Astrocyte (in vitro differentiated cells and primary cell): ENCODE results near the gene TNFRSF19. TPM values are rescaled to one million over a fixed set of nuclear protein-coding genes. Genes with fewer than 3 reads are reported as not detected.

Experiments
- DNase-seq: peaks from one replicate; pipeline ENCODE4 v3.0.0-alpha.2; 2010; ENCODE audit warnings: low read depth
- FAIRE-seq: peaks from 2 replicates; lab custom pipeline; 2011; peaks lifted over from hg19 to GRCh38; lab: Jason Lieb, UNC
- H2AFZ ChIP-seq: 2 replicates; pipeline ENCODE4 v1.6.0; 2012; ENCODE audit warnings: low read depth, low read length, inconsistent platforms
- H3K27ac ChIP-seq: 2 replicates; pipeline ENCODE4 v1.5.1; 2011; ENCODE audit warnings: low read depth, low read length, inconsistent platforms
- H3K27me3 ChIP-seq: 2 replicates; pipeline ENCODE4 v1.6.0; 2011; ENCODE audit warnings: low read length, inconsistent platforms; ENCODE audit not compliant: insufficient read depth
- H3K36me3 ChIP-seq: 2 replicates; pipeline ENCODE4 v1.5.1; 2011; ENCODE audit warnings: low read length, inconsistent platforms; ENCODE audit not compliant: insufficient read depth
- H3K4me1 ChIP-seq: 2 replicates; pipeline ENCODE4 v1.5.1; 2011; ENCODE audit warnings: low read length, inconsistent platforms; ENCODE audit not compliant: insufficient read depth
- H3K4me2 ChIP-seq: 2 replicates; pipeline ENCODE4 v1.6.0; 2012; ENCODE audit warnings: low read length, inconsistent platforms
- H3K4me3 ChIP-seq: 2 replicates; pipeline ENCODE4 v1.5.1; 2011; ENCODE audit warnings: low read depth, mild to moderate bottlenecking, low read length, inconsistent platforms; ENCODE audit not compliant: insufficient read depth
- H3K79me2 ChIP-seq: 2 replicates; pipeline ENCODE4 v1.6.0; 2012; ENCODE audit warnings: mild to moderate bottlenecking, low read length, inconsistent platforms; ENCODE audit not compliant: insufficient read depth
- H3K9ac ChIP-seq: 2 replicates; pipeline ENCODE4 v1.6.0; 2012; ENCODE audit warnings: mild to moderate bottlenecking, low read length, inconsistent platforms
- H3K9me3 ChIP-seq: 2 replicates; pipeline ENCODE4 v1.5.1; 2012; ENCODE audit warnings: low read depth, mild to moderate bottlenecking, low read length, inconsistent platforms; ENCODE audit not compliant: insufficient read depth
- H4K20me1 ChIP-seq: 2 replicates; pipeline ENCODE4 v1.6.0; 2012; ENCODE audit warnings: low read length, inconsistent platforms; ENCODE audit not compliant: insufficient read depth
- H3K27ac Mint-ChIP-seq: one replicate; pipeline ENCODE4 v1.8.0; 2021; ENCODE audit warnings: mild to moderate bottlenecking, mixed read lengths; ENCODE audit not compliant: unreplicated experiment
- H3K27me3 Mint-ChIP-seq: one replicate; pipeline ENCODE4 v1.8.0; 2021; ENCODE audit warnings: low read depth, mixed read lengths; ENCODE audit not compliant: unreplicated experiment
- H3K36me3 Mint-ChIP-seq: one replicate; pipeline ENCODE4 v1.8.0; 2021; ENCODE audit warnings: low read depth, mixed read lengths; ENCODE audit not compliant: unreplicated experiment
- H3K4me1 Mint-ChIP-seq: one replicate; pipeline ENCODE4 v1.8.0; 2021; ENCODE audit warnings: low read depth, mixed read lengths; ENCODE audit not compliant: unreplicated experiment
- H3K4me3 Mint-ChIP-seq: one replicate; pipeline ENCODE4 v1.8.0; 2021; ENCODE audit warnings: mild to moderate bottlenecking, moderate library complexity, mixed read lengths; ENCODE audit not compliant: unreplicated experiment
- H3K9me3 Mint-ChIP-seq: one replicate; pipeline ENCODE4 v1.8.0; 2021; ENCODE audit warnings: mild to moderate bottlenecking, mixed read lengths; ENCODE audit not compliant: unreplicated experiment
- EZH2 ChIP-seq: IDR thresholded peaks from 2 replicates; pipeline ENCODE4 v1.6.1; 2012; ENCODE audit warnings: mild to moderate bottlenecking, low read length, inconsistent platforms; ENCODE audit not compliant: insufficient read depth
- total RNA-seq: library from RNA; stranded (reverse); gene quantifications from 2 replicates; pipeline ENCODE4 v1.2.1, GENCODE V29; 2021
- TF ChIP-seq, protein P1 (sequence below): IDR thresholded peaks from 2 replicates; pipeline ENCODE4 v1.5.1; 2011; ENCODE audit warnings: low read depth, mild to moderate bottlenecking, inconsistent platforms, low read length, moderate library complexity; ENCODE audit not compliant: insufficient read depth

The TNFRSF19 gene
- total RNA-seq, 1 donor from 2014 or later: 27.8 TPM

DNA sequence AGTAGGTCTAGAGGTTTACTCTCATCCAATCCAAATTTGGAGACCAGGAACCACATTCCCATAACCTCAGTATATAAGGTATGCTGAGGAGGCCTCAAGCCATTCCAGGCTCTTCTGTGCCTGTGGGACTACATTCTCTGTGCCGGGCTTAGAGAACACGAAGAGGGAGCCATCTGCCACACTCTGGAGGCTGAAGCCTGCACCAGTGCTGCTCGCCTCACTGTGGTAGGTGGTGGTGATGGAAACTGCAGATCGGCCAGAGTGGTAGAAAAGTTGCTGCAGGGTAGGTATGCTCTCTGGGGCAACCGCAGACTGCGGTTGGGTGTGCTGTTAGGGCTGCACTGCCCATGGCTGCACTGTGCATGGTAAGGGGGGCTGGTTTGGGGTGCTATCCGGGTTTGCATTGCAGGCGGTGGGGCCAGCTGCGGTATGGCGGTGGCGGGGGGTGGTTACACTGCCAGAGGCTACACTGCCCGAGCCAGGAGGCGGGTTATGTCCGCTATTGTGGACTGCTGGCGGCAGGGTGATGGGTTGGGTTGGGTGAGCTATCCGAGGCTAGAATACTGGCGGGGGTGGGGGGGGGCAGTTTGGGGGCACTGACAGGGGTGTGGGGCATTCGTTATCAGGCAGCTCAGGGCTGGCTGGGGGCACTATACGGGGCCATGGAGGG is 145.0 kb downstream of the TNFRSF19 start:
- Mint-ChIP-seq H3K27me3 (peaks cover 4% of the 10 kb centered on the region), H3K4me3 (no peak overlapping the region), H3K9me3 (peaks cover 1% of the 10 kb centered on the region), H3K27ac (no peak overlapping the region), H3K36me3 (no peaks in the 10 kb centered on the region), H3K4me1 (peaks cover 2% of the 10 kb centered on the region)
- peaks cover 3% of the 10 kb centered on the region for H3K9me3 ChIP-seq
- TF ChIP-seq, protein P1, sequence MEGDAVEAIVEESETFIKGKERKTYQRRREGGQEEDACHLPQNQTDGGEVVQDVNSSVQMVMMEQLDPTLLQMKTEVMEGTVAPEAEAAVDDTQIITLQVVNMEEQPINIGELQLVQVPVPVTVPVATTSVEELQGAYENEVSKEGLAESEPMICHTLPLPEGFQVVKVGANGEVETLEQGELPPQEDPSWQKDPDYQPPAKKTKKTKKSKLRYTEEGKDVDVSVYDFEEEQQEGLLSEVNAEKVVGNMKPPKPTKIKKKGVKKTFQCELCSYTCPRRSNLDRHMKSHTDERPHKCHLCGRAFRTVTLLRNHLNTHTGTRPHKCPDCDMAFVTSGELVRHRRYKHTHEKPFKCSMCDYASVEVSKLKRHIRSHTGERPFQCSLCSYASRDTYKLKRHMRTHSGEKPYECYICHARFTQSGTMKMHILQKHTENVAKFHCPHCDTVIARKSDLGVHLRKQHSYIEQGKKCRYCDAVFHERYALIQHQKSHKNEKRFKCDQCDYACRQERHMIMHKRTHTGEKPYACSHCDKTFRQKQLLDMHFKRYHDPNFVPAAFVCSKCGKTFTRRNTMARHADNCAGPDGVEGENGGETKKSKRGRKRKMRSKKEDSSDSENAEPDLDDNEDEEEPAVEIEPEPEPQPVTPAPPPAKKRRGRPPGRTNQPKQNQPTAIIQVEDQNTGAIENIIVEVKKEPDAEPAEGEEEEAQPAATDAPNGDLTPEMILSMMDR: no peak
- TF ChIP-seq EZH2: no peak
- DNase-seq: no peak
- H3K4me3 ChIP-seq: no peak overlapping the region
- no peak overlapping the region for H2AFZ ChIP-seq
- no peak for FAIRE-seq
- H3K79me2 ChIP-seq: no peaks in the 10 kb centered on the region
- no peaks in the 10 kb centered on the region for H3K36me3 ChIP-seq
- H3K27me3 ChIP-seq: no peaks in the 10 kb centered on the region
- H4K20me1 ChIP-seq: no peaks in the 10 kb centered on the region
- H3K4me1 ChIP-seq: no peaks in the 10 kb centered on the region
- no peak overlapping the region for H3K9ac ChIP-seq
- no peak overlapping the region for H3K4me2 ChIP-seq
- no peak overlapping the region for H3K27ac ChIP-seq

DNA sequence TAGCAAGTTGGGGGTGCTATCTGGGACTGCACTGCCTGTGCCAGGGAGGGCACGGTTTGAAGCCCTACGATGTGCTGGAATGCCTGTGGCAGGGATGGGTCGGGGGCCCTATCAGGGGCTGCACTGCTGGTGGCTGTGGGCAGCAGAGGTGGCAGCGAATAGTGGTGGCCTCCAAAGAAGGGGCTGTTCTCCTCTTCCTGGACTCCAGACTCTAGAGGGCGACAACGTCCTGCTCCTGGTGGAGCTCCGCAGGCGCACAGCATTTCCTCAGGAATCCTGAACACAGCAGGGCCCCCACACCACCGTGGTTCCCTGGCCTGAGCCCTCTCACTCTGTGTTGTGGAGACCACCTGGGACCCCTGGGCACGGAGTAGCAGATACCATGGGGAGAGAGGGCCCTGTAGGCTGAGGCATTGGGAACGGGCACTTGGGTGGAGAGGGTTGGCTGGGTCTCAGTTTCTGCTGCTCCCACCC is 145.6 kb downstream of the TNFRSF19 start:
- H3K27ac Mint-ChIP-seq: no peak overlapping the region
- H3K4me3 ChIP-seq: no peak overlapping the region
- H3K4me1 ChIP-seq: no peaks in the 10 kb centered on the region
- peaks cover 2% of the 10 kb centered on the region for H3K4me1 Mint-ChIP-seq
- no peak overlapping the region for H3K27ac ChIP-seq
- no peak overlapping the region for H3K4me2 ChIP-seq
- H3K79me2 ChIP-seq: no peaks in the 10 kb centered on the region
- H3K9ac ChIP-seq: no peak overlapping the region
- H3K36me3 ChIP-seq: no peaks in the 10 kb centered on the region
- no peaks in the 10 kb centered on the region for H3K27me3 ChIP-seq
- peaks cover under 1% of the 10 kb centered on the region for H3K36me3 Mint-ChIP-seq
- H3K4me3 Mint-ChIP-seq: no peak overlapping the region
- no peak for FAIRE-seq
- H2AFZ ChIP-seq: no peak overlapping the region
- H3K27me3 Mint-ChIP-seq: peaks cover 4% of the 10 kb centered on the region
- no peak for DNase-seq
- peaks cover 1% of the 10 kb centered on the region for H3K9me3 Mint-ChIP-seq
- no peak for TF ChIP-seq EZH2
- TF ChIP-seq, protein P1: no peak
- no peaks in the 10 kb centered on the region for H4K20me1 ChIP-seq
- peaks cover 3% of the 10 kb centered on the region for H3K9me3 ChIP-seq

DNA sequence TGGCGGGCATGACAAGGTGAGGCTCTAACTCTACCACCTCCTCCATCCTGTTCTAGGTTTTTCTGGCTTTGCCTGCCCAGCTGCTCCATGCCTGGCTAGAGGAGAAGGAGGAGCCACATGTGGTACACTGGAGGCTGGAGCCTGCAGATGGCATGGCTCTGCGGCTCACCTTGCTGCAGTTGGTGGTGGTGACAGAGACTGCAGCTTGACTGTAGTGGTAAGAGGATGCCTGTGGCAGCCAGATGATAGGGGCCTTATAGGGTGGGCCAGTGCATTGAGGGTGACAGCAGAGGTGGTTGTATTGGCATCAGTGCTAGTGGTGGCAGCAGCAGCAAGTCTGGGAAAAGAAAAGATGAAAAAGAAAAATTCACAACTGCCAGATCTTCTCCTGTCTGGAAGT is 146.2 kb downstream of the TNFRSF19 start:
- Mint-ChIP-seq H3K36me3 (peaks cover 1% of the 10 kb centered on the region), H3K9me3 (peaks cover 1% of the 10 kb centered on the region), H3K27ac (no peak overlapping the region), H3K27me3 (peaks cover 4% of the 10 kb centered on the region), H3K4me3 (no peak overlapping the region), H3K4me1 (peaks cover 2% of the 10 kb centered on the region)
- Histone ChIP-seq H4K20me1 (no peaks in the 10 kb centered on the region), H3K79me2 (no peaks in the 10 kb centered on the region), H2AFZ (no peak overlapping the region), H3K4me1 (no peaks in the 10 kb centered on the region), H3K9ac (no peak overlapping the region), H3K36me3 (no peaks in the 10 kb centered on the region), H3K27me3 (no peaks in the 10 kb centered on the region), H3K4me3 (no peak overlapping the region), H3K9me3 (peaks cover 3% of the 10 kb centered on the region), H3K27ac (no peak overlapping the region), H3K4me2 (no peak overlapping the region)
- TF ChIP-seq, protein P1: no peak
- no peak for TF ChIP-seq EZH2
- DNase-seq (no peak), FAIRE-seq (no peak)
